Urothelium cell line (cell line): ENCODE data around the gene PAQR4.

Source experiments
- DNase-seq: peaks from one replicate; pipeline ENCODE4 v3.0.0; 2011; ENCODE audit warnings: low spot score, mixed read lengths
- FAIRE-seq: peaks from 2 replicates; lab custom pipeline; 2011; peaks lifted over from hg19 to GRCh38; lab: Jason Lieb, UNC

Gene PAQR4

GRCh38 chr16:3020604-3021448 lies 51.7 kb downstream of the PAQR4 start:
- peak; percentile 92 for DNase-seq
- FAIRE-seq = peak; percentile 97

GRCh38 chr16:3021449-3022207 lies 52.5 kb downstream of the PAQR4 start:
- peak; percentile 79 for FAIRE-seq

GRCh38 chr16:3022208-3022683 lies 53.1 kb downstream of the PAQR4 start:
- DNase-seq = peak; percentile 83
- peak; percentile 32 for FAIRE-seq

More at GRCh38 chr16:3021449-3022207, 52.5 kb downstream of the PAQR4 start:
- peak; percentile 85 for DNase-seq

GRCh38 chr16:3022684-3023414 lies 53.7 kb downstream of the PAQR4 start:
- DNase-seq (no peak), FAIRE-seq (no peak)
